Measurements from ENCODE around the gene SLC2A10. TPM values are rescaled to one million over a fixed set of nuclear protein-coding genes. Genes with fewer than 3 reads are reported as not detected.
A peak's percentile ranks its signal among the peaks of the same experiment; 100 is the strongest.

SLC2A10 gene
- total and polyA plus RNA-seq, 7 donors: 0.40 to 1.7 (median 1.0) TPM

DNA sequence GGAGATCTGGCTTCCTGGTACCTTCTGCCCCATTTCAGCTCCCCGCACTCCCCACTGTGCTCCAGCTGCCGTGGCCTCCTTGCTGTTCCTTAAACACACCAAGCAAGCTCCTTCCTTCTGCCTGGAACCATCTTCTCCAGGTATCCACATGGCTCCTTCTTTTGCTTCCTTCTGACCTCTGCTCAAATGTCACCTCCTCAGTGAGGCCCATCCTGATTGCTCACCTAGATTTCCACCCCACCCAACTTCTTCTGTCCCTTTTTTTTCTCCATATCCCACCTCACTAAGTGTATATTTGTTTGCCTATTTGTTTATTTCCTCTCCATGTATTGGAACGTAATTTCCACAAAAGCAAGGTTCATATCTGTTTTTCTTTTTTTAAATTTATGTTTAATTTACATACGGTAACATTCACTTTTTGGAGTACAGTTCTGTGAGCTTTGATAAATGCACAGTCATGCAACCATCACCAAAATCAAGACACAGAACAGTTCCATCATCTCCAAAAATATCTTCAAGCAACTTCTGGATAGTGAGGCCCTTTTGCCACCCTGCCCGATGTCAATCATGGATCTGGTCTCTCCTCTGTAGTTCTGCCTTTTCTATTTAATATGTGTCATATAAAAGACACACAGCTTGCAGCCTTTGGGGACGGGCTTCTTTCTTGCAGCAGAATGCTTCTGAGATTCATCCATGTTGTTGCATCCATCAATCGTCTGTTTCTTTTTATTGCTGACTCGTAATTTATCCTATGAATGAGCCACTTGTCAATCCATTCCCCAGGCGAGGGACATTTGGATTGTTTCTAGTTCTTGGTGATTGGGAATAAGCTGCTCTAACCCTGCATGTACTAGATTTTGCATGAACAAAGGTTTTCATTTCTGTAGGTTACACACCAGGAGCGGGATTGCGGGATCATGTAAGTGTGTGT is 46.3 kb downstream of the SLC2A10 start:
- H3K27ac ChIP-seq: no peak overlapping the region
- no peaks in the 10 kb centered on the region for H3K36me3 ChIP-seq (ENCODE audit: insufficient read depth in 1 of 2, low read depth in 1 of 2)
- ATAC-seq (no peak), DNase-seq (no peak)
- 89 to 90% (median 89%) methylated on average over 11 of the region's 11 CpGs for WGBS, 3 donors
- intact Hi-C loops (cut with DNase I): loop anchor here in 1 of 2 donors (5.0 kb wide), 1 partner anchor 392 kb away; no protein-coding TSS in a partner anchor
- H3K4me1 ChIP-seq: no peaks in the 10 kb centered on the region
- H3K9me3 ChIP-seq: no peaks in the 10 kb centered on the region
- H3K4me3 ChIP-seq: no peak overlapping the region
- peaks cover 0 to 7% (median 0%) of the 10 kb centered on the region in 3 donors for H3K27me3 ChIP-seq (ENCODE audit: insufficient read depth in 3 of 3, low read length in 2 of 3)
- TF ChIP-seq, protein P1, sequence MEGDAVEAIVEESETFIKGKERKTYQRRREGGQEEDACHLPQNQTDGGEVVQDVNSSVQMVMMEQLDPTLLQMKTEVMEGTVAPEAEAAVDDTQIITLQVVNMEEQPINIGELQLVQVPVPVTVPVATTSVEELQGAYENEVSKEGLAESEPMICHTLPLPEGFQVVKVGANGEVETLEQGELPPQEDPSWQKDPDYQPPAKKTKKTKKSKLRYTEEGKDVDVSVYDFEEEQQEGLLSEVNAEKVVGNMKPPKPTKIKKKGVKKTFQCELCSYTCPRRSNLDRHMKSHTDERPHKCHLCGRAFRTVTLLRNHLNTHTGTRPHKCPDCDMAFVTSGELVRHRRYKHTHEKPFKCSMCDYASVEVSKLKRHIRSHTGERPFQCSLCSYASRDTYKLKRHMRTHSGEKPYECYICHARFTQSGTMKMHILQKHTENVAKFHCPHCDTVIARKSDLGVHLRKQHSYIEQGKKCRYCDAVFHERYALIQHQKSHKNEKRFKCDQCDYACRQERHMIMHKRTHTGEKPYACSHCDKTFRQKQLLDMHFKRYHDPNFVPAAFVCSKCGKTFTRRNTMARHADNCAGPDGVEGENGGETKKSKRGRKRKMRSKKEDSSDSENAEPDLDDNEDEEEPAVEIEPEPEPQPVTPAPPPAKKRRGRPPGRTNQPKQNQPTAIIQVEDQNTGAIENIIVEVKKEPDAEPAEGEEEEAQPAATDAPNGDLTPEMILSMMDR (IDR thresholded peaks at IDR 0.05): no peak

- 84 to 93% (median 88%) methylated on average over 3 of the region's 3 CpGs for WGBS, 3 donors
- H3K27ac ChIP-seq: no peak overlapping the region
- H3K27me3 ChIP-seq (ENCODE audit: insufficient read depth in 3 of 3, low read length in 2 of 3): peaks cover 0 to 9% (median 0%) of the 10 kb centered on the region in 3 donors
- TF ChIP-seq, protein P1 (IDR thresholded peaks at IDR 0.05): no peak
- no peaks in the 10 kb centered on the region for H3K9me3 ChIP-seq
- ATAC-seq: no peak
- no peak for DNase-seq
- H3K36me3 ChIP-seq (ENCODE audit: insufficient read depth in 1 of 2, low read depth in 1 of 2): no peaks in the 10 kb centered on the region
- intact Hi-C loops (cut with DNase I): loop anchor here in 1 of 2 donors (5.0 kb wide), 1 partner anchor 391 kb away; no protein-coding TSS in a partner anchor
- H3K4me3 ChIP-seq: no peak overlapping the region
- H3K4me1 ChIP-seq: no peaks in the 10 kb centered on the region
Measured at GRCh38 chr20:46756419-46756818, 47.0 kb downstream of the SLC2A10 start.

DNA sequence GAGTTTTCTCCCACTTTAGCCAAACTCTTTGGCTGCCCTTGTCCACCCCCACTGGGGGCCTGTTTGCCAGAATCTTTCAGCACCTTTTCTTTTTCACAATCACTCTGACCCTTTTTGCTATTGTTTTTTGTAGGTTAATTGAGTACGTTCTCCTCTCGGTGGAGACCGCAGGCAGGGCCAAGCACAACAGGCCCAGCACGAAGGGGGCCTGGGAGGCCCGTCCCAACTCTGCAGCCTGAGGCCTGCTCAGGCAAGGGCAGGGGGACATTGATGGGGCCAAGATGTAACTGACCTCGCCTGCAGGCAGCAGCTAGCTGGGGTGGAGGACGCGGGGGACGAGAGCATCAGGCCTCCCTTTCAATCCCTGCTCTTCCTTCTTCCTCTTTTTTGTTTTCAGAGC is 47.7 kb downstream of the SLC2A10 start:
- no peaks in the 10 kb centered on the region for H3K4me1 ChIP-seq
- ATAC-seq (no peak), DNase-seq (no peak)
- H3K27ac ChIP-seq: no peak overlapping the region
- no peaks in the 10 kb centered on the region for H3K36me3 ChIP-seq (ENCODE audit: insufficient read depth in 1 of 2, low read depth in 1 of 2)
- H3K9me3 ChIP-seq: no peaks in the 10 kb centered on the region
- WGBS, 3 donors: 83 to 90% (median 89%) methylated on average over 9 of the region's 9 CpGs
- intact Hi-C loops (cut with DNase I): loop anchor here in 1 of 2 donors (5.0 kb wide), 1 partner anchor 390 kb away; no protein-coding TSS in a partner anchor
- TF ChIP-seq, protein P1 (IDR thresholded peaks at IDR 0.05): no peak
- H3K27me3 ChIP-seq (ENCODE audit: insufficient read depth in 3 of 3, low read length in 2 of 3): peaks cover 0 to 8% (median 0%) of the 10 kb centered on the region in 3 donors
- no peak overlapping the region for H3K4me3 ChIP-seq

DNA sequence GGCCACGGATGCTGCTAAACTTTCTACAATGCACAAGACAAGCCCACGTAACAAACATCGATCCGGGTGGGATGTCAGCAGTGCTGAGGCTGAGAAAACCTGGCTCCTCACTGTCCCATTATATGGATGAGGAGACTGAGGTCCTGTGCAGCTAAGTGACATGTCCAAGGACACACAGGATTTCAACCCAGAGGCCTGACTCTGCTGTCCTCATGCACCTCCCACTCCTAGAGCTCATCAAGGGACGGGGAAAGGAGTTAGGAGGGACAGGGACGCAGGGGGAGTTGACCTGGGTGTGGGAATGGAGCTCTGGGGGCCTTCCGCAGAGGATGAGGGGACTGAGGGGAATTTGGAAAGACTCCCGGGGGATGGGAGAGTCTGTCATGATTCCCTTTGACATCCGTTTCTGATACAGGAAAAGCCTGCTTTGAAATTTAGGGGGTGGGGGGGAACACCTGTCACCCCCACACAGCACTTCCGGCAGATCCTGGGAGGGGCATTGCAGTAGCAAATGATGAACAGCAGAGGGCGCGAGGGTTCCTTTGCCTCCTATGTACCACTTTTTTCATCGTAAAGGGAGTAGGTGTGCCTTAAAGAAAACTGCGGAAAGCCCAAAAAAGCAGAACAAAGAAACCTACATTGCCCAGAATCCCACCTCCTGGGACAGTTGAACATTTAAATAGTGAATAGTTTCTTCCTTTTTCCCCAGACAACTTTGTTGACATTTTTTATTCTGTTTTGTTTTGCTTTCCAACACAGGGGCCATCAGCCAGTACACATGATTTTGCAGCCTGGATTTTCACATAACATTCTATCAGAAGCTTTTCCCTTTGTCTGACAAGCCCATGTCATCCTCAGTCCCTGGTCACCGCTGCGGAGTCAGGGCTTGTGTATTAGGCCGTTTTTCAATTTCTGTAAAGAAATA is 48.6 kb downstream of the SLC2A10 start:
- Histone ChIP-seq H3K36me3 (ENCODE audit: insufficient read depth in 1 of 2, low read depth in 1 of 2) (no peaks in the 10 kb centered on the region), H3K27me3 (ENCODE audit: insufficient read depth in 3 of 3, low read length in 2 of 3) (peaks cover 0 to 5% (median 0%) of the 10 kb centered on the region in 3 donors), H3K4me3 (no peak overlapping the region), H3K4me1 (no peaks in the 10 kb centered on the region), H3K9me3 (no peaks in the 10 kb centered on the region), H3K27ac (no peak overlapping the region)
- DNase-seq: peak; percentile 35 to 58
- TF ChIP-seq, protein P1 (IDR thresholded peaks at IDR 0.05): peak; percentile 64
- WGBS, 3 donors: 46 to 51% (median 47%) methylated on average over 17 of the region's 17 CpGs
- ATAC-seq: no peak
- intact Hi-C loops (cut with DNase I): loop anchor here in 1 of 2 donors (5.0 kb wide), 1 partner anchor 389 kb away; no protein-coding TSS in a partner anchor
